ENCODE measurements around the gene PLA2G3.
"Not testable (repeated sequence)": the region's sequence is repeated elsewhere in the genome, so short reads cannot be mapped to it uniquely, and the experiment has no call there.

The PLA2G3 gene

DNA sequence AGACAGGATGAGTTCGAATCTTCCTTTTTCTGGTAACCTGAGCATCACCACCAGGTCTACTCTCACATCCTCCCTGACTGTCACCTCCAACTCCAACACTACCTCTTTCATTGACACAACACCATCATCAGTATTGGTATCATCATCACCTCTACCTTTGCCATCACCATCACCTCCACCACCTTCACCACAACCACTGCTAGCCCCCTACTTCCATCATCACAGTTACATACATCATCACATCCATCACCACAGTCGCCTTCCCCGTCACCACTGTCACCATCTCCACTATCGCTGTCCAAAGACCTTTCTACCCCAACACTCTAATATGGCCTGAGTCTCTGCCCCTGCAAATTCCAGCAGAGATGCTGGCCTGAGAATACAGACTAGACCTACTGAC, 18.9 kb downstream of the PLA2G3 start:
- no peak for DNase-seq

- no peak for DNase-seq
These were observed 19.7 kb downstream of the PLA2G3 start for GRCh38 chr22:31120642-31121041.

DNA sequence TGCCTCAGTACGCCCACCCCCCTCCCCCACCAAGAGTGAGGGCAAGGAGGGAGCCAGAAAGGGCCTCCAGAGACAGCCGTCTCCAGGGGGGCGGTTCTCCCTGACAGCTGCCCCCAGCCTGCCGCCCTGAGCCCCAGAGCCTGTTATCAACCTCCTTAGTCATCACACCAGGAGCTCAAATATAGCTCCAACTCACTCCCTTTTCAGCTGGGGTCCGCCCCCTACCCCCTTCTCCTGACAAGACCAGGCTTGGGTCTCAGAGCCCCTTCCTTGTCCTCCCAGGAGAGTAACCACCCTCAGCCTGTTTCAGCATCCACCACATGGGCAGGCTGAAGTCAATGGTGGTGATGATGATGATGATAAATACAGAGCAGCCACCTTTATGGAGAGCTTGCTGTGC, 20.1 kb downstream of the PLA2G3 start:
- no peak for DNase-seq

DNA sequence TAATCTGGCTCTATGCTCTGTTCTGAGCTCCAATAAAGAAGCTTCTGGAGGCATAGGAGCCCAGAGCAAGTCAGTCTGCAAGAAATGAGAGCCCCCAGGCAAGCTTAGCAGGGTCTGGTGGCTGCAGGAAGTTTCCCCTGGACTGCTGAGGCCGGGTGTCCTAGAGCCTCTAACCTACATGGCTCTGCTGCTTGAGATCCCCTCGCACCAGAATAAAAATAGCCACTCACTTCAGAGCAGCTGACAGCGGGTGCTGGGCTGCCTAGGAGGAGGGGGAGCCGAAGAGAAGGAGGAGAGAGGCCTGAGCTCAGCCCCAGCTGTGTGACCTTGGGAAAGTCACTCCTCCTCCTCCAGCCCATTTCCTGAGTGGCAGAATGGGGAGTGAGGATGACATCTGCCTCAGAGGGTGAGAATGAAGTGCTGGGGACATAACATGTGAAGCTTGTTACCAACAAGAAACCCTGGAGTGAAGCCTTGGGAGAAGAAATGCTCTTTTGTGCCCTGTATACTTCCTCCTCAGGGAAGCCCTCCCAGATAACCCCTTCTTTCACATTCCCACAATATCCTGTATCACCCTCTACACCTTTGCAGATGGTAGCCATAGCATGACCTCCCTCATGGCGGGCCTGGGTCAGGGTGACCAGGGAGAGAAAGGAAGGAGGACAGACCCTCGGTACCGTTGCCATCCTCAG, 21.1 kb downstream of the PLA2G3 start:
- DNase-seq: no peak

- DNase-seq: no peak
These were observed 22.1 kb downstream of the PLA2G3 start for GRCh38 chr22:31118046-31118820.

DNA sequence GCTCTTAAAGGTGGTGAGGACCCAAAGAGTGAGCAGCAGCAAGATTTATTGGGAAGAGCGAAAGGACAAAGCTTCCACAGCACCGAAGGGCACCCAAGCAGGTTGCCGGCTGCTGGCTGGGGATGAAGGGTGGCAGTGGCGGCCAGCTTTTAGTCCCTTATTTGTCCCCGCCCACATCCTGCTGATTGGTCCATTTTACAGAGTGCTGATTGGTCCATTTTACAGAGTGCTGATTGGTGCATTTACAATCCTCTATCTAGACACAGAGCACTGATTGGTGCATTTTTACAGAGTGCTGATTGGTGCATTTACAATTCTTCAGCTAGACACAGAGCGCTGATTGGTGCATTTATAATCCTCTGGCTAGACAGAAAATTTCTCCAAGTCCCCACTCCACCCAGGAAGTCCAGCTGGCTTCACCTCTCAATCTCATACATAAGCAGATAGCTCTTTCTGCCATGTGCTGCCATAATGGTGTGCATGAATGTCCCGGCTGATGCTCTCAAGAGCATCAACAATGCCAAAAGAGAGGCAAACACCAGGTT, 27.7 kb downstream of the PLA2G3 start:
- not testable (repeated sequence) for DNase-seq

DNA sequence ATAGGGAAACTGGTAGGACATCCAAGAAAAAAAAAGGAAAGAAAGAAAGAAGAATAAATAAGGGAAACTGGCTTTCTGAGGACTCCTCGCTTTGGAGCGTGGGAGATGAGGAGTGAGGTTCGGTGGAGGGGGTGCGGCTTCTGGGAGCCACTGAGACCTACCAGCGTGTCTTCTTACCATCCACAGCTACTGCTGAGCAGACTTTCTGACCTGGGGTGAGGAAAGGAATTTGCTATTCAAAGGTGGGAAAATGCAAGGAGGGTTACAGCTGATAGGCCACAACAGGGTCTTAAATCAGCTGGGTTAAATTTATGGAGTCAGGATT, 32.5 kb downstream of the PLA2G3 start:
- DNase-seq: no peak

DNA sequence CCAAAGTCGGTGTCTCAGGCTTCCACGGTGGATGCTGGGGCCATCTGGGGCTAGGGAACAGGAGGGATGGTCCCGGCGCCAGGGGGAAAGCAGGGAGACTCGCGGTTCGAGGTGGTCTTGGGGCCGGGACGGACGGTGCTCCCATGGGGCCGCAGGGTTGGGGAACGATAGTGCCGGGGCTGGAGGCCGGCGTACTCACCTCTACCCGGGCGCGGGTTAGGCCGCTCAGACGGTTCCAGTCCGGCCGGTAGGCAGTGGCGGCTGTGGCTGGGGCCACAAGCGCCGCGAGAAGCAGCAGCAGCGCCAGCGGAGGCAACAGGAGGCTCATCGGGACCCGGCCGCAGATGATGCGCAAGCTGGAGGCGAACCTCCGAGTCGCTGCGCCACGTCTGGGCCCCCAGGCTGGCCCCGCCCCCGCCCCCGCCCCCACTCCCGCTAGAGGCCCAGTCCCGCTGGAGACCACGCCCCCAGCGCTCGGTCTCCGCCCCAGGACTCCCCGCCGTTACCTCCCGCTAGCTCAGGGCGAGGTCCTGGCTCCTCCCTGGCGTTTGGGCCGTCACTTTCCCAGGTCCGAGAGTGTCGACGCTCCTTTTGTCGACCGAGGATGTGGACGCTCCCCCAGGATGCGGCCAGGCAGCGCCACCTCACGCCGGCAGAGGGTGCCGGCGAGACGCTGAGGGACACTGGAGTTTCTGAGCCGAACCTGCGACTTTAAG, 33.0 kb downstream of the PLA2G3 start, which contains the start of gene SELENOM:
SELENOM (minus strand) TSS at position 391 of the 716 bp plus-strand sequence; CDS start at position 328, 63 bp downstream.
- peak; percentile 78 for DNase-seq

GRCh38 chr22:31106731-31107177, 33.6 kb downstream of the PLA2G3 start:
- DNase-seq: no peak

DNA sequence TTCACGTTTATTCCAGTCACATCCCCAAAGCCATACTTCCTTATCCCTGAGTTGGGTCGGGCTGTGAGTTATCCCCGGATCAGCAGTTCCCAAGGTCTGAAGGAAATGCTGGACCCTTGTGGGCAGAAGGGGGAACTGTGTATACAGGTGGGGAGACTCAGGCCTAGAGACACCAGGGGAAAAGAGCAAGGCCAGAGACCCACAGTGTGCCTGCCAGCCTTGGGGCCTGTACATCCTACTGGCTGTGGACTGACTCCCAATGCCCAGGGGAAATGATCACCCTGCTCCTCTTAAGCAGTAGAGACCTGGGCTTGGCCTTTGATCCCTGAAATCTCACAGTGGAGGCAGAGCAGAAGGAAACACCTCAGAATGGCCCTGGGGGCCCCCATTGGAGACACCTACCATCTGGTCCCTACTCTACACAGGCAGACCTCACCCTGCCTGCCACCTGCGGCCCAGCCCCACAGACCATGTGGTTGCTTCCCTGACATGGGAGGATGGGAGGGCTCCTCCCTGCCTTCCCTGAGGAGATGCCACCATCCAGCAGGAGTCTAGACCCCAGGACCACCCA, 34.2 kb downstream of the PLA2G3 start:
- no peak for DNase-seq

DNA sequence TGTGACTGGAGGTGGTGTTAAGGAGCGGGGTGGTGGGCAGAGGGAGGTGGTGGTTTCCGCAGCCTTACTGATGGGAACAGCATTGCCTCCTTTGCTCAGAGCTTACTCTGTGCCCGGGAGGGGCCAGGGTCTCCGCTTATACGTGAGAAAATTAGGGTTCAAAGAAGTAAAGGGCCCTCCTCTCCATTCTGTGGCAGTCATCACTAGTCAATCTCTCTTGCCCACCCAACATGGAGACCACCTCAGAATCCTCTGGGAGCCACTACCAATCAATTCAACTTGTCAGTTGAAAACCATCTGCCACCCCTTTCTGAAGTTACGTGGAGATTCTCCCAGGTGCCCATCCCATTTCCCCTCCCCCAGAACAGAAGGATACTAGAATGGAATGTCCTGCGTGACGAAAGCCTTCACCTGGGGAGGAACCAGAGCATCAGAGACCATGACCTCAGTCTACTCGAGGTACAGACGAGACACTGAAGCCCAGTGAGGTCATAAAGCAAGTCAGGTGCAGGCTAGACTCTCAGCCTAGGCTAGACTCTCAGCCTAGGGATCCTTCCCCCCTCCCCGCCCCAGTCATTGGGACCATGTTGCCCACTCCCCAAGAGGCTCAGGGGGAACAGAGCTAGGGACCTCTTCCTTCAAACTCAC, 34.9 kb downstream of the PLA2G3 start:
- no peak for DNase-seq

- no peak for DNase-seq
These were observed 35.4 kb downstream of the PLA2G3 start for GRCh38 chr22:31104869-31105268.

DNA sequence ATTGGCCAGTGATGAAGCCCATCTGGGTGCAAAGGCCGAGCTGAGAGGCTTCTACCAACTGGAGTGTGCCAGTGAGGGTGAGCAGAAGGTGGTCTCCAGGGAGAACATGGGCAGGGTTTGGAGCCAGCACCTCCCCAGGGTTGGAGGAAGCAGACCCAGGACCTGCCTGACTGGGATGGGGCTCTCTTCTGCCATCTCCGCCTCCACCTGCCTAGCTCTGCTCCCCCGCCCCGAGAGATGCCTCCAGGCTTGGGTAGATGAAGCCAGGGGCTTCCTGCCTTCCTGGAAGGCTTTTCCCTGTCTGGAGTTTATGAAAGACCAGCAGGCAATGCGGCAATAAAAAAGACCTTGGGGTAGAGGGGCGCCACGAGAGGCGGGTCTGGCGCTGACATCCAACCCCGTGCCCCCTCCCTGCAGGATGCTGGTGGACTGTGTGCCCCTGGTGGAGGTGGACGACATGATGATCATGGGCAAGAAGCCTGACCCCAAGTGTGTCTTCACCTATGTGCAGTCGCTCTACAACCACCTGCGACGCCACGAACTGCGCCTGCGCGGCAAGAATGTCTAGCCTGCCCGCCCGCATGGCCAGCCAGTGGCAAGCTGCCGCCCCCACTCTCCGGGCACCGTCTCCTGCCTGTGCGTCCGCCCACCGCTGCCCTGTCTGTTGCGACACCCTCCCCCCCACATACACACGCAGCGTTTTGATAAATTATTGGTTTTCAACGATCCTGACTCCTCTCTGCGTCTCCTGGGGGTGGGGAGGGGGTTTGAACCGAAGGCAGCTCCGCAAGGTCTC, 36.2 kb downstream of the PLA2G3 start:
- no peak for DNase-seq

DNA sequence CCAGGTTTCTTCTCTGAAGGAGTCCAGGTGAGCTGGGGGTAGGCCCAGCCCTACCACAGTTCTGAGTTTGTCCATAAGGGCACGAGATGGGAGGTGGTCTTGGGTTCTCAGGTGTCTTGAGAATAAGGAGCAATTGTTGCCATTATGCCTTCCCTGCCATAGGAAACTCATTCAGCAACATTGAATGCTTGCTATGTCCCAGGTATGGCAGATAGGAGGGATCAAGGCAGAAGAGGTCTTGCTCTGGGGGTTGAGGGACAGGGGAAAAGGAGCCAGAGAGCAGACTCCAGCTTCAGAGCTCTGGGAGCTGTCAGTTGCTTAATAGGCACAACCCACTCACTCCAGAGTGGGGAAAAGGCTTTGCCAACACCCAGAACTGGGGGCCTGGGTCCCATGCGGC, 37.2 kb downstream of the PLA2G3 start:
- DNase-seq: no peak

GRCh38 chr22:31102441-31103081, 37.7 kb downstream of the PLA2G3 start:
- DNase-seq: no peak

- no peak for DNase-seq
These were observed 39.4 kb downstream of the PLA2G3 start for GRCh38 chr22:31100762-31101525.

DNA sequence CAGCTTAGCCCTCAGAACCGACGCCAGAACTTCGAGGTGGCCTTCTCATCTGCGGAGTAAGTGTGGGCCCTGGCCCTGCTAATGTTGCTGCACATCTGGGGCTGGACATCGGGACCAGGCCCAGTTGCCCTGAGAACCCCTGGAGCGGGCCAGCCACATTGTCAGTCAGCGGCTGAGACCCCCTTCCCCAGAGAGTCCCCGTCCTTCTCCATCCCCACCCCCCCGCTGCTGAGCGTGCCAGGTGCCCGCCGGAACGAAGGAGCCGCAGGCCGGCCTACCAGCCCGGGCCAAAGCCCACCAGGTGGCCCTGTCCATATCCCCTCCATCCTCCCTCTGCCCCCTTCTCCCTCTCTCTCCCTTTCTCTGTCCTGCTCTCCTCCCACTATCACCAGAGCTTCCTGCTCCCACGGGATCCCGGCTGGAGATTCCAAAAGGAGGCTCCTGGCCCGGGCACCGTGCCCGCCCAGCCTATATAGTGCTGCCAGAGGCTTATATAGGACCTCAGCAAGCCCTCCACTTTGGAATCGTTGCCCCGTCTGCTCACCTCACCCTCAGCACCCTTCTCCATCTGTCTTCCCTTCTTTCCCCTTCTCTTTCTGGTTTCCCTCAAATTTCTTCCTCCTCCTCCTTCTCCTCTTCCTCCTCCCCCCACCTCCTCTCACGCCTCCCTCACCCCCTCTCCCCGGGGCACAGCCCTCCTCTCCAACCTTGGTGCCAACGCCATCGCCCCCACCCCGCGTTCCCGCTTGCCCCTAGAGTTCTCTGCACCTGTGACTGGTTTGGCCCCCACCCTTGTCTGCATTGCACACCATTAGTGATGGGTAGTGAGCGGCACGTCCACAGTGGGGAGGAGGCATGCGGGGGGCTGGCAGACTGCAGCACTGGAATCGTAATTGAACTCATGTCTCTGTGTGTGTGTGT, 40.2 kb downstream of the PLA2G3 start:
- DNase-seq: no peak

- no peak for DNase-seq
These were observed 40.9 kb downstream of the PLA2G3 start for GRCh38 chr22:31099386-31099785.

DNA sequence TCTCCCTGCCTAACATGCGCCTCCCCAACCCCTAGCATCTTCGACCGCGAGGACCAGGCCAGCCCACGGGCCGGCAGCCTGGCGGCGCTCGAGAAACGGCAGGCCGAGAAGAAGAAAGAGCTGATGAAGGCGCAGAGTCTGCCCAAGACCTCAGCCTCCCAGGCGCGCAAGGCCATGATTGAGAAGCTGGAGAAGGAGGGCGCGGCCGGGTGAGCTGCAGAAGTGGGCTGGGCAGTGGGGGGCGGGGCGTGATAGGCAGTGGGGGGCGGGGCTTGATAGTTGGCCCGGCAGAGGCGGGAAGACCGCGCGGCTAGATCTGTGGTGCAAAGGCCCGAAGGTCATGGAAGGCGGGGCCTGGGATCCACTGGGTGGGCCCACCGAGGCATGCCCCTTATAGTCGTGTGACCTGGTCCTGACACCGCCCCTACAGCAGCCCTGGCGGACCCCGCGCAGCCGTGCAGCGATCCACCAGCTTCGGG, 41.6 kb downstream of the PLA2G3 start:
- no peak for DNase-seq

Data from activated gamma-delta T cell treated with Interleukin-2 at 50 U/mL for 16 hours (primary cell).